LNCaP clone FGC (cell line): ENCODE measurements around the gene SUSD3.

Experiments
- DNase-seq: peaks from one replicate; pipeline ENCODE4 v3.0.0-alpha.2; 2011; ENCODE audit warnings: low read depth
- H3K4me3 ChIP-seq: 2 replicates; pipeline ENCODE4 v1.5.1; 2011; ENCODE audit warnings: mild to moderate bottlenecking, low read depth, low read length, control low read depth
- TF ChIP-seq, protein P1 (sequence below): IDR thresholded peaks from 2 replicates; pipeline ENCODE4 v1.5.1; 2012; ENCODE audit warnings: mild to moderate bottlenecking; ENCODE audit not compliant: control insufficient read depth, insufficient read depth; ENCODE audit errors: extremely low read depth

The SUSD3 gene

DNA sequence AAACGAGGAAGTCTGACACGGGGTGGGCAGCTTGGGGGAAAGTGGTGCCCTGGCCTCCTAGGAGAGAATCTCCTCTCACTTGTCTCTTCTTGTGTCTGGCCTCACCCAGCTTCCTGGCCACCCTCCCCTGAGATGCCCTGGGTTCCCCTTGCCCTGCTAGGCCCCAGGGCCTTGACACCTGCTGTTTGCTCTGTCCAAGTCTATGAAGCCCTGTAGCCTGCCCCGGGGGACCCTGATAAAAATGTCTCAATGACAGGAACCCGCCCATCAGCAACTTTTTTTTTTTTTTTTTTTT lies 35.0 kb upstream of the SUSD3 start:
- no peak overlapping the region for H3K4me3 ChIP-seq
- TF ChIP-seq, protein P1, sequence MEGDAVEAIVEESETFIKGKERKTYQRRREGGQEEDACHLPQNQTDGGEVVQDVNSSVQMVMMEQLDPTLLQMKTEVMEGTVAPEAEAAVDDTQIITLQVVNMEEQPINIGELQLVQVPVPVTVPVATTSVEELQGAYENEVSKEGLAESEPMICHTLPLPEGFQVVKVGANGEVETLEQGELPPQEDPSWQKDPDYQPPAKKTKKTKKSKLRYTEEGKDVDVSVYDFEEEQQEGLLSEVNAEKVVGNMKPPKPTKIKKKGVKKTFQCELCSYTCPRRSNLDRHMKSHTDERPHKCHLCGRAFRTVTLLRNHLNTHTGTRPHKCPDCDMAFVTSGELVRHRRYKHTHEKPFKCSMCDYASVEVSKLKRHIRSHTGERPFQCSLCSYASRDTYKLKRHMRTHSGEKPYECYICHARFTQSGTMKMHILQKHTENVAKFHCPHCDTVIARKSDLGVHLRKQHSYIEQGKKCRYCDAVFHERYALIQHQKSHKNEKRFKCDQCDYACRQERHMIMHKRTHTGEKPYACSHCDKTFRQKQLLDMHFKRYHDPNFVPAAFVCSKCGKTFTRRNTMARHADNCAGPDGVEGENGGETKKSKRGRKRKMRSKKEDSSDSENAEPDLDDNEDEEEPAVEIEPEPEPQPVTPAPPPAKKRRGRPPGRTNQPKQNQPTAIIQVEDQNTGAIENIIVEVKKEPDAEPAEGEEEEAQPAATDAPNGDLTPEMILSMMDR = no peak
- no peak for DNase-seq

DNA sequence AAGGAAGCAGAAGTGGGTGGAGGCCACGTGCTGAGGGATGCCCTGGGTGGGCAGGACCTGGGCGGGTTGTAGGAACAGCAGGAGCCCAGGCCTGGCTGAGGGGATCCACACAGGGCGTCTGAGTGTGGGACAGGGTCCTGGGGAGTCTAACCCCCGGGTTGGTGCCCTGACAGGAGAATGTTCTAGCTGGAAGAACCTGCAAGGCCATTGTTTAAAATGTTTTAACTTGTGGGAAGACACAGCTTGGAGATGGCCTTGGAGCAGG lies 33.9 kb upstream of the SUSD3 start:
- no peak overlapping the region for H3K4me3 ChIP-seq
- TF ChIP-seq, protein P1 = no peak
- no peak for DNase-seq

DNA sequence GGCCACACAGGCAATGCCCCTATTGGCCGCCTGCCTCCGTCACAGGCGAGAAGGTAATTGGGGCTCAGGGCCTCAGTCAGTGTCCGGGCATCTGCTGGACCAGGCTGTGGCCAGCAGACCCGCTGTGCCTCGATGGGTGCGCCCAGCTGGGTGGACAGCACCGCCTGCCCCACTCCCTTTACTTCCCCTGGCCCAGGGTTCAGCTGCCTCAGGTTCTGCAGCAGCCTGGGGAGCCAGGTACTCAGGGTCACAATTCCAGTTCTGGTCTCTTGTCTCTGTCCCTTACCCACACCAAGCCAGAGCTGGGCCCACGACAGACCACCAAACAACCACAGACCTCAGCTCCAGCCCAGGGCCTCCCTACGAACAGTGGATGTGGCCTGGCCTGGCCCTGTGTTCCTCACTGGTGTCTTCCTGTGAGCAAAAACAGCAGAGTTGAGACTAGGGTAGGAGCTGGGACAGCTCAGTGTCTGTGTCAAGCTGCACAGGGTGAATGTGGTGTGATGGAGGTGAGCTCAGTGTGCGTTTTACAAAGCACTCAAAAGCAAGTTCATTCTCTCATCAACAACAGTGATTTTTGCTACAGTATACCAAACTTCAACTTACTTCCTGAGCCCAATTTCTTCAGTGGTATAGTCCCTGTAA lies 33.4 kb upstream of the SUSD3 start:
- DNase-seq = no peak
- no peak overlapping the region for H3K4me3 ChIP-seq
- TF ChIP-seq, protein P1 = no peak

DNA sequence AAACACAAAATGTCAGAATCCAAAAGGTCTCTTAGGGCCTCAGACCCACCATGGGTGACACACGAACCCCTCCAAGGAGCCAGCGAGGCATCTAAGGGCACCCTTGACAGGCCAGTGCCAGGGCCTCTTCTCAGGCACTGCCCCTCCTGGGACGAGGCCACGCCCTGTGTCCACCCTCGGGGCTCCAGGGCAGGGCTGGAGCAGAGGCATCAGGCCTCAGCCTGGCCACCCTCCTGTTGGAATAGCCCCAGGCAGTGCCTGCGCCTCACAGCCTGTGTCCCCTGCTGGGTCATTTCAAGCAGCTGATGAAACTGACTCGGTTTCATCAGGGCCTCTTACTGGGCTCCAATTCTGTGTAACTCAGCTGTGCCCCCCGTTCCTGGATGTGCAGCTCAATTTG lies 32.8 kb upstream of the SUSD3 start:
- DNase-seq = no peak
- no peak overlapping the region for H3K4me3 ChIP-seq
- TF ChIP-seq, protein P1 = no peak

DNA sequence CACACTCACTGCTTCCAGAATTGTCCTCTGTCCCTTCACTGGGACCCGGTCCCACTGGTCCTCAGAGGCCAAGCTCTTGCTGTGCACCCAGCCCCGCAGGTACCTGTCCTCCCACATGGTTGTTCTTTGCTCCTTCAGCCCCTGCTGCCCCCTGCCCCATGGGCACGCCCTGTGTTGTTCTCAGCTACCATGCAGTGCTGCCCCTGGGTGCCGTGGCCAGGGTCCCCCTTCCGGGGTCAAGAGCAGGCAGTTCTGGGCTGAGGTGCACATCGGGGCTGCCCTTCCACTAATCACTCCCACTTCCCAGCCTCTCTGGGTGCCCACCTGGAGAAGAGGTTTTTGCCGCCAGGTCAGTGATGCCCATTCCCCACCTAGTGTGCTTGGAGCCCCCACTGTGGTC lies 31.9 kb upstream of the SUSD3 start:
- TF ChIP-seq, protein P1 = no peak
- no peak for DNase-seq
- no peak overlapping the region for H3K4me3 ChIP-seq

DNA sequence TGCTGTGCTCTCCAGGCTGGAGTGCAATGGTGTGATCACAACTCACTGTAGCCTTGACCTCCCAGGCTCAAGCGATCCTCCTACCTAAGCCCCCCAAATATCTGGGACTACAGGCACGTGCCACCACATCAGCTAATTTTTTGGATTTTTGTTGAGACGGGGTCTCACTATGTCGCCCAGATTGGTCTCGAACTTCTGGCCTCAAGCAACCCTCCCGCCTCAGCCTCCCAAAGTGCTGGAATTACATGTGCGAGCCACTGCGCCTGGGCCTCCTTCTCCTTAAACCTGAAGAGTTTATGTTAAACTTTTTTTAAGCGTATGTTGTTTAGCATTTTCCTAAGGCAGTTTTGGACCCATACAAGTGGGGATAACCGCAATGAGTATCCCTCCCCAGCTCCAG lies 30.8 kb upstream of the SUSD3 start:
- H3K4me3 ChIP-seq = no peak overlapping the region
- TF ChIP-seq, protein P1 = no peak
- no peak for DNase-seq

DNA sequence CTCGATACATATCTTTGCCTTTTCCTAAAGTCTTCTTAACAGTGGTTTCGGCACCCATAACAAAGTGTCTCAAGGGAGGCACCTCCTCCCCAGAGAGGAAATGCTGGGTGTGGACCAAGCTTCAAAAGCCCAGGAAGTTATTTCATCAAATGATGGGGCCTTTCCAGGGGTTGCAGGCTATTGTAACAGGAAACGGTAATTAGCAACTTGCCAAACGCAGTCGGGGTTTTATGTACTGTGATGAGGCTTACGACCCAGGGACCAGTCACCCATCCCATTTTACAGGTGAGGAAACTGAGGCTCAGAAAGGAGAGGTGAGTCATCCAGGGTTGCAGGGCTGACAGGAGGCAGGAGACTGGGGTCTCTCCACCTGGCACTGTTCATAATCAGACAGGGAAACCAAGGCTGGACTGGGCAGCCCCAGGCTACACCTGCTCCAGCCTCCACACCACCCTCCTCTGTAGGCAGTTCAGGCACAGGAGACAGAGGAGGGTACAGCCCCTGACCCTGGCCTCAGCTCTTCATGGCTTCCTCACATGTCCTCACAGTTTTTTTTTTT lies 30.0 kb upstream of the SUSD3 start:
- no peak for DNase-seq
- no peak overlapping the region for H3K4me3 ChIP-seq
- TF ChIP-seq, protein P1 = no peak
